Activated CD8-positive, alpha-beta memory T cell treated with anti-CD3 and anti-CD28 coated beads, Interleukin-2, amount 10 ng/mL, durations not matched to agents 7 days and 5 days (primary cell): ENCODE data around the gene PGLYRP2. TPM values are rescaled to one million over a fixed set of nuclear protein-coding genes. Genes with fewer than 3 reads are reported as not detected.

Experiments
- ATAC-seq: fragments of 150-1000 bp; cut with Tn5 transposase; one replicate; pipeline ENCODE4 v1.10.0; 2021; ENCODE audit warnings: moderate library complexity
- CTCF ChIA-PET: fragments of 350-600 bp; sonication (Branson Sonifier 250); formaldehyde crosslinking; loops from one replicate; lab custom pipeline; 2021; ENCODE audit warnings: antibody characterized with exemption; lab: Charles Lee
- DNase-seq: peaks from one replicate; pipeline ENCODE4 v3.0.0-alpha.2; 2020
- H3K27ac Mint-ChIP-seq: one replicate; pipeline ENCODE4 v1.8.0; 2021; ENCODE audit warnings: mild to moderate bottlenecking, mixed read lengths
- H3K27me3 Mint-ChIP-seq: one replicate; pipeline ENCODE4 v1.8.0; 2021; ENCODE audit warnings: mixed read lengths
- H3K36me3 Mint-ChIP-seq: one replicate; pipeline ENCODE4 v1.8.0; 2021; ENCODE audit warnings: mild to moderate bottlenecking, mixed read lengths
- H3K4me1 Mint-ChIP-seq: one replicate; pipeline ENCODE4 v1.8.0; 2021; ENCODE audit warnings: mixed read lengths
- H3K4me3 Mint-ChIP-seq: one replicate; pipeline ENCODE4 v1.8.0; 2021; ENCODE audit warnings: mild to moderate bottlenecking, moderate library complexity, mixed read lengths
- H3K9me3 Mint-ChIP-seq: one replicate; pipeline ENCODE4 v1.8.0; 2022; ENCODE audit warnings: low read depth, mixed read lengths
- total RNA-seq, 2 experiments: library from RNA; stranded (reverse); gene quantifications; one replicate each; pipeline ENCODE4 v1.2.3, GENCODE V29; 2021

PGLYRP2 gene
- total RNA-seq, 2 experiments from 2014 or later: 0.09 to 0.12 TPM

DNA sequence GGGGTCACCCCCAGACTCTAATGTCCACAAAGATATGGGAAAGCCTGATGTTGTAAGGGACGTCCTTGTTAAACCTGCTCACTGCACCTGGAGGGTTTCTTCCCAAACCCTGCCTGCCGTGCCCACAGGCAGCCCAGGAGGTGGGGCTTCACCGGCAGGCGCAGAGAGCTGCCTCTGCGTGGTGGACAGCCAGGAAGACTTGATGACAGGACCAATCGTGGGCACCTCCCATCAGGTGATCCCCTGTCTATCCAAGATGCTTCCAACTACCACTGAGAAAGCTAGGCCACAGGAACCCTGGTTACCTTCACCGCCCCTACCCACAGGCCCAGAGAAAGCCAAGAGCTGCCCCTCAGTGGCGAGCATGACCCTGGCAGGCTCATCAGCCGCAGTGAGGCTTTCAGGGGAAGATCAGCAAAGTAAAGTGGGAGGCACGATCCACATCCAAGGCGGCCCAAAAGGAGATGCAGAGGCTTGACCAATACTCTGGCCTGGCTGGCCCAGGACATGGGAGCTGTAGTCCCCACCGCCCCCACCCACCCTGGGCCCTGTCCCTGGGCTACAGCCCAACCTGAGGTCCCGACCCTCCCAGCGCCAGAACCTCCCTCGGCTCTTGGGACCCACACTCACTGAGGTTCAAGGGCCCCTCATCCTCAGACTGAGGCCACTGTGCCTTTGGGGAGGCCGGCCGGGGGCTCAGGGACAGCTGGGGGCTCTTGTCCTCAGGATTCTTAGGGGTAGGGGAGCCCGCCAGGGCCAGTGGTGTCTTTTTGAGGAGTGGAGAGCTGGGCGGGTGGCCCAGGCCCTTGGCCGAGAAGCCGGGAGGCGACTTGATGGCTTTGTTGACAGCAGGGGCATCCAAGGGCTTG is 50.1 kb downstream of the PGLYRP2 start:
- Mint-ChIP-seq H3K9me3 (no peaks in the 10 kb centered on the region), H3K27ac (no peak overlapping the region), H3K27me3 (no peaks in the 10 kb centered on the region), H3K4me3 (no peak overlapping the region), H3K36me3 (peaks cover 31% of the 10 kb centered on the region), H3K4me1 (peaks cover 27% of the 10 kb centered on the region)
- DNase-seq (no peak), ATAC-seq (no peak)
- CTCF ChIA-PET: interaction anchor here (1.2 to 4.6 kb wide), 2 partner anchors 9 to 122 kb away, joined by 3 to 36 read pairs; partner anchors contain the start of gene AKAP8L

DNA sequence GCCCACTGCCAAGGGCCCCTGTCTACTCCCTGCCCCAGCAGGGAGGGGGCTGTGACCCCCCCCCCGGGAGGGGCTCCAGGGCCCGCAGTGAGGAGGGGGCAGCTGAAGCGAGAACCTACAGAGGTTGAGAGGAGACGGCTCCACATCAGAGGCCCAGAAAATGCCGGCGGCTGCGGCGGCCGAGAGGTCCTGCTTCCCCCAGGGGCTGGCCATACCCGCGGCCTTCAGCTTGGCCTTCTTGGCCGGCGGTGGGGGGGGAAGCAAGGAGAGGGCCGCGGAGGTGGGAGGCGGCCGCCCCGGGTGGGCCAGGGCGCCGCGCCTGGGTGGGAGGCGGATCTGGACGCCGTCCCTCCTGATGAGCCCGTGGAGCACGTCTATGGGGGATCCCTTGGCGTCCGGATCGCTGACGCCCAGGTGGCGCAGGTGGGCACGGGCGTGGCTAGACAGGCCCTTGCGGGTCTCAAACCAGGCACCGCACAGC is 51.3 kb downstream of the PGLYRP2 start:
- no peaks in the 10 kb centered on the region for H3K9me3 Mint-ChIP-seq
- H3K27me3 Mint-ChIP-seq: no peaks in the 10 kb centered on the region
- ATAC-seq: no peak
- H3K4me3 Mint-ChIP-seq: no peak overlapping the region
- no peak overlapping the region for H3K27ac Mint-ChIP-seq
- no peak for DNase-seq
- peaks cover 42% of the 10 kb centered on the region for H3K36me3 Mint-ChIP-seq
- peaks cover 21% of the 10 kb centered on the region for H3K4me1 Mint-ChIP-seq
- CTCF ChIA-PET: interaction anchor here (1.2 to 4.6 kb wide), 2 partner anchors 8 to 123 kb away, joined by 3 to 36 read pairs; partner anchors contain the start of gene AKAP8L

DNA sequence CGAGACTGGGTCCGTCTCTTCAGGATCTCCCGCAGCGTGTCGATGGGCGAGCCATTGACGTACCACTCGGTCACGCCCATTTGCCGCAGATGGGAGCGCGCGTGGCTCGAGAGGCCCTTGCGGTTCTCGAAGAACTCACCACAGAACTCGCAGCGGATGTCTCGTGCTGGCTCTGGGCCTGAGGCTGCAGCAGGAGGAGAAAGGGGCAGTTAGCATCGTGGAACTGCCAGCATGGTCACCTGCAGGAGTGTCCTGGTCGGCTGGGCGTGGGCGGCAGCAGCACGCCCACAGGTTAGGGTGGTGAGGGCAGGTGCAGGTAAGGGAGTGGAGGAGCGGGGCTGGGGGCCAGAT is 52.0 kb downstream of the PGLYRP2 start:
- no peak overlapping the region for H3K27ac Mint-ChIP-seq
- H3K27me3 Mint-ChIP-seq: no peaks in the 10 kb centered on the region
- H3K4me1 Mint-ChIP-seq: peaks cover 20% of the 10 kb centered on the region
- ATAC-seq: no peak
- CTCF ChIA-PET: interaction anchor here (4.6 kb wide), 1 partner anchor 7 kb away, joined by 36 read pairs; the partner anchor contains the start of gene AKAP8L
- peaks cover 49% of the 10 kb centered on the region for H3K36me3 Mint-ChIP-seq
- no peaks in the 10 kb centered on the region for H3K9me3 Mint-ChIP-seq
- no peak overlapping the region for H3K4me3 Mint-ChIP-seq
- no peak for DNase-seq

DNA sequence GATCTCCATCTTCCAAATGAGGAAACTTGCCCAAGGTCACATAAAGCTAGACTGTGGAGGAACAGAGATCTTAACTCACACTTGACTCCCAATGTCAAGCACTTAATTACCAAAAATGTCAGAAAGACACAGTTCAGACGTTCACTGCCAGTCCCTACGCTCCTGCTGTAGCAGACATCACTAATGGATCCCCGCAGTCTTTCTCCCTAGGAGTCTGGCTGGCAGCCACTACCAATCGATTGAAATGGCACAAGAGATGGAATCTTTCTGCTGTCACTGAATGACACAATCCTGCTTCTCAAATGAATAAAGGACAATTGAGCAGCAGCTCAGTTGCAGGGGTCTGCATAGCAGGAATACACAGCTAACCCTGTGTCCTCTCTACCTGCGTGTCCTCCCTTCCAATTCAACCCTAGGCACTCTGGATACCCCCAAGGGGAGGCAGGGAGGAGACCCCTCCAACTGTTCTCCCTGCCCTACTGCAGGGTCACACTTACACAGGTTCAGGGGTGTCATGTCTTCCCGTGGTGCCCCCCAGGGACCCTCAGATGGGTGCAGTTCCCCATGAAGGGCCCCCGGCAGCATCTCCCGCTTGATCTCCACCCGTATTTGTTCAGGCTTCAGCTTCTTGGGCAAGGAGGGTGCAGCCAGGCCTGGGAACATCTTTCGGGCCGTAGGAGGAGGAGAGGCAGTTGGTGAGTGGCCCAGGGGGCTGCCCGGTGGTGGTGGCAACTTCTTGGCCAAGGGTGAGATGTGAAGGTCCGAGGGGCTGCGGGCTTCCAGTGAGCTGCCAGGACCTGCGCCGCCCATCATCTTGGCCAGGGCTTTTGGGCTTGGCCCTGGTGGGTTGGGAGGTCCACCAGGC is 52.6 kb downstream of the PGLYRP2 start:
- Mint-ChIP-seq H3K9me3 (no peaks in the 10 kb centered on the region), H3K27me3 (no peaks in the 10 kb centered on the region), H3K4me1 (peaks cover 17% of the 10 kb centered on the region), H3K27ac (no peak overlapping the region), H3K4me3 (no peak overlapping the region), H3K36me3 (peaks cover 49% of the 10 kb centered on the region)
- ATAC-seq (no peak), DNase-seq (no peak)
- CTCF ChIA-PET: interaction anchor here (1.5 kb wide), 1 partner anchor 129 kb away, joined by 4 read pairs; no protein-coding TSS in a partner anchor

DNA sequence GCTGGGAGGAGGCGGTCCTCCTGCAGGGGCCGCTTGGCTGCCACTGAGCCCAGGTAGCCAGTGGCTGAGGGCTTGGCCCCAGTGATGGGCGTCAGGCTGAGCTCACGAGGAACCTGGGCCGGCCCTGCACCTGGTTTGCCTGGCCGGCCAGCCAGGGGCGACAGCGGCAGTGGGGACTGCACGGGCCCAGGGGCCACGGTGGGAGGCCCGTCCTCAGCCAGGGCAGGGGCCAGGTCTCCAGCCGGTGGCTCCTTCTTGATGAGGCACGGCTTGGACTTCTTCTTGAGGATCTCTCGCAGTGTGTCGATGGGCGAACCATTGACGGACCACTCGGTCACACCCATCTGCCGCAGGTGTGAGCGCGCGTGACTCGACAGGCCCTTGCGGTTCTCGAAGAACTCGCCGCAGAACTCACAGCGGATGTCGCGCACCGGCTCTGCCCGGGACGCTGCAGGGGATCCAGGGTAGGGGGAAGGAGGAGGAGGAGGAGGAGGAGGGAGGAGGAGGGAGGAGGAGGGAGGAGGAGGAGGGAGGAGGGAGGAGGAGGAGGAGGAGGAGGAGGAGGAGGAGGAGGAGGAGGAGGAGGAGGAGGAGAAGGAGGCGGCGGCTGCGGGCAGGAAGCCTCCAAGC is 53.9 kb downstream of the PGLYRP2 start:
- peaks cover 48% of the 10 kb centered on the region for H3K36me3 Mint-ChIP-seq
- H3K4me3 Mint-ChIP-seq: no peak overlapping the region
- H3K9me3 Mint-ChIP-seq: no peaks in the 10 kb centered on the region
- H3K4me1 Mint-ChIP-seq: peaks cover 6% of the 10 kb centered on the region
- no peak for ATAC-seq
- CTCF ChIA-PET: interaction anchor here (1.5 kb wide), 1 partner anchor 130 kb away, joined by 4 read pairs; no protein-coding TSS in a partner anchor
- no peak overlapping the region for H3K27ac Mint-ChIP-seq
- H3K27me3 Mint-ChIP-seq: no peaks in the 10 kb centered on the region
- DNase-seq: no peak

DNA sequence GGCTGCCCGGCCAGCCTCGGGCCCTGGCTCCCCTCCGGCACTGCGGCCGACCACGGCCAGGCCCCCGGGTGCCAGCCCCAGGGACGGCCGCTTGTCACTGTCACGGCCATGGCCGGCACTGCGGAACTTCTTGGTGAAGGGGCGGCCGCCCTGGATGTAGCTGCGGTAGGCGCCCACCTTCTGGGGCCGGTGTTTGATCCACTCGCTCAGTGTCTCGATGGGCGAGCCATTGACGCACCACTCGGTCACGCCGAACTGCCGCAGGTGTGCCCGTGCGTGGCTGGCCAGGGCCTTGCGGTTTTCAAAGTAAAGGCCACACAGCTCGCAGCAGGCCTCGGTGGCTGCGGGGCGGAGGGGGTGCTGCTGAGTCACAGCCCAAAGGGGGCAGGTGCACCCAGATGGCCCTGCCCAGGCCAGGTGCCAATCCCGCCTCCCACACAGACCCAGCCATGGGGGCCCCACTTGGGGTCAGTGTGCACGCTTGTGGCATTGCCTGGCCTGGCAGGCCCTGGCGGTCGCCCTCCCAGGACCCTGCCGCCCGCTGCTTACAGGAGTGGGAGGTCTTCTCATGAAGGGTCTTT is 54.5 kb downstream of the PGLYRP2 start:
- peaks cover 47% of the 10 kb centered on the region for H3K36me3 Mint-ChIP-seq
- DNase-seq (no peak), ATAC-seq (no peak)
- no peak overlapping the region for H3K4me3 Mint-ChIP-seq
- H3K4me1 Mint-ChIP-seq: peaks cover 8% of the 10 kb centered on the region
- H3K9me3 Mint-ChIP-seq: no peaks in the 10 kb centered on the region
- CTCF ChIA-PET: no interaction called here
- H3K27ac Mint-ChIP-seq: no peak overlapping the region
- no peaks in the 10 kb centered on the region for H3K27me3 Mint-ChIP-seq

DNA sequence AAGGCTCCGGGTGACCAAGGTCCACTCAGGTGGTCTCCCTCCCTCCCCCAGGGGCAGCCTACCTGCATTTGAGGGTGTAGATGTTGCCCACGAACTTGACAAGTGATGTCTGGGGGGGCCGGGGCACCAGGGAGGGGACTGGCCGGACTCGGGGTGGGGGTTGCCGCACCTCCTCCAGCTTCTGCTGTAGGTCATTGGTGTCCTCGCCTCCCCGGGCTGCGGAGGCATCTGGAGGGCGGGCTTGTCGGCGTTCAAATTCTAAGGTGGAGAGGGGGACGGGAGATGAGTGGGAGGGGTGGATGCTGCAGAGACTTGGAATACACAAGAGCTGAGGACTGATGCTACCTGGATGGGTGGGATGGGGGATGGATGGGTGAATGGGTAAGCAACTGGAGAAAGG is 55.2 kb downstream of the PGLYRP2 start:
- H3K27me3 Mint-ChIP-seq: no peaks in the 10 kb centered on the region
- DNase-seq: no peak
- H3K4me3 Mint-ChIP-seq: no peak overlapping the region
- peaks cover 14% of the 10 kb centered on the region for H3K4me1 Mint-ChIP-seq
- no peak overlapping the region for H3K27ac Mint-ChIP-seq
- CTCF ChIA-PET: no interaction called here
- no peaks in the 10 kb centered on the region for H3K9me3 Mint-ChIP-seq
- ATAC-seq: no peak
- peaks cover 47% of the 10 kb centered on the region for H3K36me3 Mint-ChIP-seq

DNA sequence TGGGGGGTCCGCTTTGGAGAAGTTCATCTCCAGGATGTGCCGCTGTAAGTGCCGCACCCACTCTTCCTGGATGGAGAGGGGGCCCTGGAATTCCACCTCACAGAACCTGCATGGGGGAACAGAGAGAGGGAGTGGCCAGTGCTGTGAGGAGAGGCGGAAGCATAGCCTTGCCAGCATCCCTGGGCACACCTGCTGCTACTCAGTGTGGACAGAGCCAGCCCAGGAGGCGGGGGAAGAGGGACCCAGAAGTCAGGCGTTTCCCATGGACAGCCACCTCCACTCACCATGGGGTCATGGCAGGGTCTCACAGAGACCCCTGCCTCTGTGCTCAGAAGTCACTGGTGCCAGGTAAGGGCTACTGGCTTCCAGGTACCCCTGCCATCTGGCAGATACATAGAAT is 56.2 kb downstream of the PGLYRP2 start:
- DNase-seq (no peak), ATAC-seq (no peak)
- H3K4me3 Mint-ChIP-seq: no peak overlapping the region
- H3K4me1 Mint-ChIP-seq: peaks cover 15% of the 10 kb centered on the region
- CTCF ChIA-PET: no interaction called here
- no peaks in the 10 kb centered on the region for H3K9me3 Mint-ChIP-seq
- no peak overlapping the region for H3K27ac Mint-ChIP-seq
- no peaks in the 10 kb centered on the region for H3K27me3 Mint-ChIP-seq
- H3K36me3 Mint-ChIP-seq: peaks cover 48% of the 10 kb centered on the region

DNA sequence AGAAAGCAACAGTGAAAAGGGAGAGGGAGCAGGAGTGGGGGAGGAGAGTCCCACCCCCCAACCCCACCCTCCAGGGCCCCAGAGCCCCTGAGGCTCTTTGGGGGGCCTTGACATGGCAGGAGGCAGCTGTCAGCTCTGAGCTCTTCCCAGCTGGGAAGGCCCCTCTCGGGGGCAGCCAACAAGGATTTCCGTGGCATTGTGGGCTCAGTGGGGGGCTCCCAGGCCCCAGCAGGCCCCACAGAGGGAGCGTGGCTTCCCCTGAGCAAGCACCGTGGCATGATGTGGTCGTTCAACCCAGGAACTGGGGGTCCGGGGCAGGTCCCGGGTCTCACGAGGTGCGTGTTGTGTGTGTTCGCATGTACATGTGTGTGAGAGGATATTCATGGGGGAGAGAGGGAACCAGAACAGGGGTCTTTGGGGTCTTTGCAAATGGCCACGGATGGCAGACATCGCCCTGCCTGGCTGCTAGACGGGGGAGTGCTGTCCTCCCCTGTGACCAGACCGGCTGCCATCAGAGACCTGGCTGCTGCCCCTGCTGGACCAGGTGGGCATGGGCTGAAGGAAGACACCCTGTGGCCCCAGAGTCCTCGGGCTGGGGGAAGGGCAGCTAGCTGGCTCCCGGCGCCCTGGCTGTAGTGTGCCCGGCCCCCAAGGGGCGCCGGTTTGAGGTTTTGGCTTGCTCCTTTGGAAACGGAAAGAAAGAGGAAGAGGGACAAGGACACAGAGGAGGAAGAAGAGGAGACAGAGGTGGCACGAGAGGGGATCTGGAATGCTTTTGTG is 56.8 kb downstream of the PGLYRP2 start:
- H3K4me1 Mint-ChIP-seq: peaks cover 21% of the 10 kb centered on the region
- DNase-seq (no peak), ATAC-seq (no peak)
- no peaks in the 10 kb centered on the region for H3K9me3 Mint-ChIP-seq
- H3K4me3 Mint-ChIP-seq: no peak overlapping the region
- peaks cover 46% of the 10 kb centered on the region for H3K36me3 Mint-ChIP-seq
- CTCF ChIA-PET: interaction anchor here (4.0 to 7.6 kb wide), 2 partner anchors 7 to 130 kb away, joined by 36 to 198 read pairs; no protein-coding TSS in a partner anchor
- no peak overlapping the region for H3K27ac Mint-ChIP-seq
- no peaks in the 10 kb centered on the region for H3K27me3 Mint-ChIP-seq

DNA sequence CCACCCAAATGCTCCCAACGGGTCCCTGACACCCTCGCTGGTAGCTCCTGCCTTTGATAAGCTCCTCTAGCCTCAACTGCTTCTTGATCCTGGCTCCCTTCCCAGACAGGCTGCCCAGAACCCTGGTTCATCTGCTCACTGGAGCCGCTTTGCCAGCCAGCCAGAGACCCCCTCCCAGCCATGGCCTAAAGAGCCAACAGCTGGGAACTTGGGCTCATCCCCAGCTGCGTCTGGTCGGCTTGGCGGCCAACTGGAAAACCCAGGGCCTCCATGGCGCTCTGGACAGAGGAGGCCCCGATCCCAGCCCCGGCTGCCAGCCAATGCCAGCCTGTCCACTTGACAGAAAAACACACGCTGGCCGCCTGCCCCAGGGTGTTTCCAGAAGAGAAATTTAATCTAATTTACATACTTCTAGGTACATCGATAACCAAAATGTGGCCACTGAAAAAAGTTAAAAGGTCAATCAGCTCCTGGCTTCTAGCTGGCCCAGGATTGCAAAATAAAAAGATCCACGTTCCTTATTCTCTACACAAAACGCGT is 57.5 kb downstream of the PGLYRP2 start:
- ATAC-seq (no peak), DNase-seq (no peak)
- Mint-ChIP-seq H3K4me1 (peaks cover 27% of the 10 kb centered on the region), H3K36me3 (peaks cover 39% of the 10 kb centered on the region), H3K27me3 (no peaks in the 10 kb centered on the region), H3K9me3 (no peaks in the 10 kb centered on the region), H3K4me3 (no peak overlapping the region), H3K27ac (no peak overlapping the region)
- CTCF ChIA-PET: interaction anchor here (1.2 to 7.6 kb wide), 3 partner anchors 8 to 245 kb away, joined by 5 to 198 read pairs (median 36); no protein-coding TSS in a partner anchor

DNA sequence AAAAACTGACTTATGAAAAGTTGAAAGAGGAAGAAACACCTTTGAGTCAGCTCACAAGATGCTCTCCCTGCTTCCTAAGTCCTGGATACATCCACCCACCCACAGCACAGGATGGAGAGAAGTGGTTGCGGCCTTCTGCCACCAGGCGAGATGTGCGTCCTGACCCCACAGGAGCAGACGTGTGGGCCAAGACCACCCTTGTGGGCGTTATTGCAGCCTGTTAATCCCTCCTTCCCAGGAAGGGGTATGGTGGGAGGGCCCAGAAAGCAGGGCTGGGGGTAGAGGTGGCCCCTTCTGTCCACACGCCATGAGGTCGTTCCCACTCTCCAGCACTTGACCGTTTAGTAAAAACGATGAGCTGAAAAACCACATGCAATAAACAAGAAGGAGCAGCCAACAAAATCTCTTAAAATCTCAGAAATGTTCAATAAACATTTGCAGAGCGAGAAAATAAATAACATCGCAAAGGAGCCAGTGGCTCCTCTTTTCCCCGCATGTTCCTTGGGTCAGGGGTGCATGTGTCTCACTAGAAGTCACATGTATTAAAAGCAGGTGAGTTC is 58.1 kb downstream of the PGLYRP2 start:
- Mint-ChIP-seq H3K36me3 (peaks cover 37% of the 10 kb centered on the region), H3K4me1 (peaks cover 33% of the 10 kb centered on the region), H3K27ac (no peak overlapping the region), H3K9me3 (no peaks in the 10 kb centered on the region), H3K4me3 (no peak overlapping the region), H3K27me3 (no peaks in the 10 kb centered on the region)
- ATAC-seq (no peak), DNase-seq (no peak)
- CTCF ChIA-PET: interaction anchor here (1.2 to 7.6 kb wide), 3 partner anchors 8 to 244 kb away, joined by 5 to 198 read pairs (median 36); no protein-coding TSS in a partner anchor
